ENCODE measurements around the gene HNRNPK.

Gene HNRNPK

DNA sequence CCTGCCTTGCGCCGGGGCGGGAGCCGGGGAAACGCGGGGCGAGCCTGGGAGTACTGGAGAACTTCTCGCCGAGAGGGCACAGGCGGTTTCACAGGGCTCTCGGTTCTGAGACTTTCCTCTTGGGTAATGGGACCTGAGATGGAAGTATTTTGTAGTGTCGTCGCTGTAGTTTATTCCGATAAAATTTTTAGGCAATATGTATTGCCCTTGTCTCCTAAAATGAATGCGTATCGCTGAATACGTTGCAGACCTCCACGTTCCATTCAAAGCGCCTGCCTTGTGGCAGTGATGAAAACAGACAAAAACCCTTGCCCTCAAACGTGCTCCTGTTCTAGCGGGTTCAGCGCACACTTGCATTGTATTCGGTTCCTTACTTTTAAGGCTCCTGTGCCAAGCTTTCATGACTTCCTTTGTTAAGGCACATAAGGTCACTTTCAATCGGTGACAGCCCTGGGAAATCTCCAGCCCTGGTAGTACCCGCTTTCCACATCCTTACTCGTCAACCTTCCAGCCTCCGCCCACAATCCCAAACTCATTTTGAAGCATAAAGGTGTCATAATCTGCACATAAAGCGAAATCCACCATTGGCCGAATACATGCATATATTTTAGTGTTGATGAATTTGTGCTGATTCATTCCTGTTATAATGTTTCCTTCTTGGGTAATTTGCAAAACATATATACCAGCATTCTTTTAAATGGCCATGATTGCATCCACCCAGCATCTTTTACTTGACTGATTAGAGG lies 1.3 kb upstream of the HNRNPK start:
- peaks cover 23% of the 10 kb centered on the region for H3K4me1 Mint-ChIP-seq
- H3K36me3 Mint-ChIP-seq (ENCODE audit: low read depth), result peaks cover 27% of the 10 kb centered on the region
- H3K27me3 Mint-ChIP-seq (ENCODE audit: low read depth), result no peaks in the 10 kb centered on the region
- H3K27ac Mint-ChIP-seq, result peak overlapping the region; percentile 88 to 100 (median 100)
- H3K9me3 Mint-ChIP-seq, result no peaks in the 10 kb centered on the region
- peak overlapping the region; percentile 97 to 98 (median 97) for H3K4me3 Mint-ChIP-seq
- TF ChIP-seq, protein P1, sequence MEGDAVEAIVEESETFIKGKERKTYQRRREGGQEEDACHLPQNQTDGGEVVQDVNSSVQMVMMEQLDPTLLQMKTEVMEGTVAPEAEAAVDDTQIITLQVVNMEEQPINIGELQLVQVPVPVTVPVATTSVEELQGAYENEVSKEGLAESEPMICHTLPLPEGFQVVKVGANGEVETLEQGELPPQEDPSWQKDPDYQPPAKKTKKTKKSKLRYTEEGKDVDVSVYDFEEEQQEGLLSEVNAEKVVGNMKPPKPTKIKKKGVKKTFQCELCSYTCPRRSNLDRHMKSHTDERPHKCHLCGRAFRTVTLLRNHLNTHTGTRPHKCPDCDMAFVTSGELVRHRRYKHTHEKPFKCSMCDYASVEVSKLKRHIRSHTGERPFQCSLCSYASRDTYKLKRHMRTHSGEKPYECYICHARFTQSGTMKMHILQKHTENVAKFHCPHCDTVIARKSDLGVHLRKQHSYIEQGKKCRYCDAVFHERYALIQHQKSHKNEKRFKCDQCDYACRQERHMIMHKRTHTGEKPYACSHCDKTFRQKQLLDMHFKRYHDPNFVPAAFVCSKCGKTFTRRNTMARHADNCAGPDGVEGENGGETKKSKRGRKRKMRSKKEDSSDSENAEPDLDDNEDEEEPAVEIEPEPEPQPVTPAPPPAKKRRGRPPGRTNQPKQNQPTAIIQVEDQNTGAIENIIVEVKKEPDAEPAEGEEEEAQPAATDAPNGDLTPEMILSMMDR (IDR thresholded peaks at IDR 0.05; ENCODE audit: unreplicated experiment in 3 of 3), result no peak

DNA sequence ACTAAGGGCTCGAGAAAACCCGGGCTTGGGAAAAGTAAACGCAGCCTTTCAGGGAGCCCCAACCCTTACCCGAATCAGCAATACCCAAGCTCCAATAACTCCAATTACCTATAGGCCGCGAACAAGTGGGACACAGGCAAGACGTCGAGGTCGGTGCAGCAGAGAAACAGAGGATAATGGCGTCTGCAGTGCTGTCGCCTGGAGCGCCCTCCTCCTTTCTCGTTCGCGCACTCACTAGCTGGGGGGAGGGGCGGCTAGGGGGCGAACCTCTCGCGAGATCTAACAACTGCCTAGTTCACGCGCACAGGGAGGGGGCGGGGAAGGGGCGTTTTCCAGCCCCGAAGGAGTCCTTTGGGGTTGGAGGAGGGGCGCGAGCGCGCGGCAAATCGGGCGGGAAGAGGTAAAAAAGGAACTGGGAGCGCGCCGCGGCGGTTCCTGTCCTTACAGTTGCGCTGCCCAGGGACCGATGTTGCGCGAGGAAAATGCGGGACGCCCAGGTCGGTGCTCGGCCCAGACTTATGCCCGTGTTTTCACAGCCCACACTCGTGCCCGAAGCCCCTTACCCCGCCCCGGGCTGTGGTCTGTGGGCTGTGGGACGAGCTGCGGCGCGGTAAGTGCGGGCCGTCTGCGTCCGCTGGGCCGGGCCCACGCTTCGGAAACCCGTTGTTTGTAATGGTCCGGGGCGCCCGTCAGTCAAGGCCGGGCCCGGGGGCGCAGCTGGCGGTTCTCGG lies 545 bp upstream of the HNRNPK start, which contains the start of gene RMI1:
Gene RMI1, plus strand, starts transcription at position 411 of the 731 bp plus-strand sequence. CDS start 20,182 bp downstream, outside the sequence.
- Mint-ChIP-seq H3K27me3 (ENCODE audit: low read depth) (no peaks in the 10 kb centered on the region), H3K27ac (peak within 1 kb of the TSS; percentile 100), H3K4me1 (peaks cover 30% of the 10 kb centered on the region), H3K36me3 (ENCODE audit: low read depth) (peaks cover 35% of the 10 kb centered on the region), H3K9me3 (no peaks in the 10 kb centered on the region), H3K4me3 (peak within 1 kb of the TSS; percentile 97 to 98 (median 97))
- TF ChIP-seq, protein P1 (IDR thresholded peaks at IDR 0.05; ENCODE audit: unreplicated experiment in 3 of 3), result no peak

DNA sequence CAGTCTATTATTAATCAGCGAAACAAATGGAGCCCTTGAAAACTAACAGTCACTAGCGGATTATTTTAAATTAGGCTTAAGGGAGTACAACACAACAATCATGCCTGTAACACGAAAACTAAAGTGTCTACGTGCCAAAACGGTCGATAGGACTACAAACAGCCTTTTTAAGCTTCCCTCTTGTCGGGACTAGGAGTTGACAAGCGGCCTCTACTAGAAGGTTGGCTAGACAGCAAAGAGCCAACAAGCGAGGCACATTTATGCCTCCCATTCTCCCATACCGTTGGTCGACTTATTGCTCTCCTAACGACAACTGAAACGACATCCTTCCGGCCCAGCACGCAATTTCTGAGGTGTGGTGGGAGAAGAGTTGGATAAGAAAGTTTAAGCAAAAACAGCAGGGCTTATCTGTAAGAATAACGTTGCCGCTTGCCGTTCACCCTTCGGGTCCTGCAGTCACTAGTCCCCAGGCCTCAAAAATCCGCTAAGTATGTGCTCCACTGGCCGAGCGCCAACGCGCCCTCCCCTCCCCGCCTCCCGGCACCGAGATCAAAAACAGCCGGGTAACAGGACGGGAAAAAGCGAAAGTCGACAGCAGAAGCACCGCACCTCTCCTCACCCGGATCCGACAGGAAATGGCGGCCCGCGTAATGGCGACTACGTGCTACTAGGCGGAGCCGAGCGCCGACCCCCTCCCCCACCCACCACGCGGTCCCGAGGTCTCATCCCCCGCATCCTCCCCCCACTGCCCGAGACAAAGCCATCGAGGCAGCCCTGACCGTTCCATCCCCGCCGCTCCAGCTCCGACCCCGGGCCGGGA lies 813 bp downstream of the HNRNPK start:
- H3K27me3 Mint-ChIP-seq (ENCODE audit: low read depth), result no peaks in the 10 kb centered on the region
- peak overlapping the region; percentile 97 to 98 (median 97) for H3K4me3 Mint-ChIP-seq
- peaks cover 48% of the 10 kb centered on the region for H3K36me3 Mint-ChIP-seq (ENCODE audit: low read depth)
- no peaks in the 10 kb centered on the region for H3K9me3 Mint-ChIP-seq
- TF ChIP-seq, protein P1 (IDR thresholded peaks at IDR 0.05; ENCODE audit: unreplicated experiment in 3 of 3), result no peak
- peak overlapping the region; percentile 100 for H3K27ac Mint-ChIP-seq
- peaks cover 44% of the 10 kb centered on the region for H3K4me1 Mint-ChIP-seq

DNA sequence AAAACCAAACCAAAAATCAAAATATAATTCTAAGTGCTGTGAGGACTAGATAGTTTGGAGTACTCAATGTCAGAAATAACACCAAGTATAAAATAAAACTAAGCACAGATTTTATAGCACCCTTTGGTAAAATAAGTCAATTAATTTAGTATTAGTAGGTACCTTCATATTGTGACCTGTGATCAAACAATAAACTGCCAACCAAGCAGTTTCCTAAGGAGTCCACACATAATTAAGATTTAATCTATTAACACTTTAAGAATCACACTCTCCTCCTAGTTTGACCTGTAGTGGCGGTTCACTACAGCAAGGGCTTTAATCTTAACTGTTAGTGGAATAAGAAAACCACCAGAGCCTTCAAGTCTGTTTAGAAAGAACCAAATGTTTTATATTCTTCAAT lies 2.8 kb downstream of the HNRNPK start:
- Mint-ChIP-seq H3K9me3 (no peaks in the 10 kb centered on the region), H3K36me3 (ENCODE audit: low read depth) (peaks cover 67% of the 10 kb centered on the region), H3K4me1 (peaks cover 37% of the 10 kb centered on the region), H3K27ac (peak overlapping the region in 2 of 3 experiments; percentile 52 to 53), H3K27me3 (ENCODE audit: low read depth) (no peaks in the 10 kb centered on the region), H3K4me3 (peak overlapping the region; percentile 97 to 98 (median 97))
- TF ChIP-seq, protein P1 (IDR thresholded peaks at IDR 0.05; ENCODE audit: unreplicated experiment in 3 of 3), result no peak

DNA sequence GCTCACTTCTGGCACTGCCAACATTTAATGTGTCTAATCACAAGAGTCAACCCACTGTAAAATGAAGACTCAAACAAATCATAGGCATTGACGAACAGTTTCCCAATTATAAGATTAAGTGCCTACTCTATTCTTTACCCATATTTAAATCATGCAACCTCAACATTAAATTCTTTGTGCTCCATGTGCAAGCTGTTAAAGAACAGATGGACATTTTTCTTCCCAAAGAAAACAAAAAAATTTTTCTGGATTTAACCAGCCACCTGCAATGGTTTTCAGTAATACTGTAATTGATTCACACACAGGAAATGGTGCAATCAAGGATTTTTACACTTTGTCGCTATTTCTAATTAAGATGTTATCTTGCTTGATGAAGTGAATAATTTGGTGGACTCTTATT lies 3.6 kb downstream of the HNRNPK start:
- TF ChIP-seq, protein P1 (IDR thresholded peaks at IDR 0.05; ENCODE audit: unreplicated experiment in 3 of 3), result no peak
- Mint-ChIP-seq H3K36me3 (ENCODE audit: low read depth) (peaks cover 75% of the 10 kb centered on the region), H3K9me3 (no peaks in the 10 kb centered on the region), H3K4me1 (peaks cover 45% of the 10 kb centered on the region), H3K27ac (peak overlapping the region in 1 of 3 experiments; percentile 44), H3K27me3 (ENCODE audit: low read depth) (no peaks in the 10 kb centered on the region), H3K4me3 (peak overlapping the region; percentile 13 to 97 (median 46))
